GM19324 (cell line): ENCODE measurements around the gene GNAO1.

ENCODE experiments used
- ATAC-seq: cut with Tn5 transposase; IDR thresholded peaks from one replicate; pipeline ENCODE4 v1.9.1; 2021; ENCODE audit warnings: mild to moderate bottlenecking, moderate library complexity; ENCODE audit not compliant: unreplicated experiment, low FRiP score

Gene GNAO1

DNA sequence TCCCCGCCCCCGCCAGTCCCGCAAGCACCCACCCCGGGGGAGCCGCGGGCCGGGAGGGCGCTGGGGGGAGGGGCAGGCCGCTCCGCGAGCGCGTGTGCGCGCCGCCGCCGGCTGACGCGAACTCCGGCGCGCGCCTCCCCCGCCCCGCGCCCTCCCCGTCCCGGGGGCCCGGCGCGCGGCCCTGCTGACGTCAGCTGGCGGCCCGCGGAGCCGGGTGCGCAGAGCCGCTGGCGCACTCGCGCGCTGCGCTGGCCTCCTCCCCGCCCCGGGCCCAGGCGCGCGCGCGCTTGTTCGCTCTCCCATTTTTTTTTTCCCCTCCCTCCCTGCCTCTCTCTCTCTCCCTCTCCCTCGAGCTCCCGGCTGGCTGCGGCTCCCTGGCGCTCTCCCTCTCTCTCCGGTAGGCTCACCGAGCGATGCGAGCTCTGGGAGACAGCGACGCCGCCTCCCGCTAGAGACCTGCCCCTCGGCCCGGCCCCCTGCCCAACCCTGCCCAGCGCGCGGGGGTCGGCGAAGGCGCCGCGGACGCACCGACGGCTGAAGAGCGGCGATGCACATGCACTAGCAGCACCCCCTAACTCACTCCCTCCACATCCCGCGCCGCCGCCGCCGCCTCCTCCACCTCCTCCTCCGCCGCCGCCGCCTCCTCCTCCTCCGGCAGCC is at the start of gene GNAO1:
Gene GNAO1 (plus strand): TSS at position 334 of the 660 bp plus-strand sequence. CDS start 747 bp downstream, outside the sequence.
- no peak for ATAC-seq

DNA sequence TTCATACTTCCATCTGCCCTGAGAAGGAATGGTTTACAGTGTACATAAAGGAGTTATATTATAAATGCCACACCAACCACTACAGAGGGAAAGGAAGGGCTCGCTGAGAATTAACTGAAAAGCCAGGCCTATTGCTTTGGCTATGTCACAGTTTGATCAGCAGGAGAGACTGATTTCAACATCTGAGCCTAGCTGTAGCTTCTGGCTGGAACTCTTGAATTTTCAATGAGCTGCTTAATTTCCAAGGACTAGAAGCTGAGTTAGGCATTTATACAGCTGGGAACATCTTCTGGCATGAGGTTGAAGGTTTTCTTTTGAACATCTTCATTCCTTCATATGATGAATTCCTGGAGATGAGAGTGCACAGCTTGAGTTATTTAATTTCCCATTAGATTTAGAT is 47.6 kb upstream of the GNAO1 start:
- no peak for ATAC-seq

DNA sequence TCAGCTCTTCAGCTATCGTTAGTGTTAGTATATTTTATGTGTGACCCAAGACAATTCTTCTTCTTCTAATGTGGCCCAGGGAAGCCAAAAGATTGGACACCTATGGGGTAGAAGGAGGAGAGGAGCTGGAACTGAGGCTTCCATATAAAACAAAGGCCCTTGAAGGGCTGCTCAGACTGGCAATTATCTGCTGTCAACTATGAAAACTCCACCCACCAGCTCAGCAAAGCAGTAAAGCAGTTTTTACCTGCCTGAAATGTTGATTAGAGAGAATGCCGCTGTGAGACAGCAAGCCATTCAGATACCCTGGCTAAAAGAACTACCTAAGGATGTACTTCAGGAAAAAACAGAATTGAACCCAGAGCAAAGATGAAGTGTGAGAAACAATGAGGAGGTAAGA is 45.9 kb upstream of the GNAO1 start:
- no peak for ATAC-seq

DNA sequence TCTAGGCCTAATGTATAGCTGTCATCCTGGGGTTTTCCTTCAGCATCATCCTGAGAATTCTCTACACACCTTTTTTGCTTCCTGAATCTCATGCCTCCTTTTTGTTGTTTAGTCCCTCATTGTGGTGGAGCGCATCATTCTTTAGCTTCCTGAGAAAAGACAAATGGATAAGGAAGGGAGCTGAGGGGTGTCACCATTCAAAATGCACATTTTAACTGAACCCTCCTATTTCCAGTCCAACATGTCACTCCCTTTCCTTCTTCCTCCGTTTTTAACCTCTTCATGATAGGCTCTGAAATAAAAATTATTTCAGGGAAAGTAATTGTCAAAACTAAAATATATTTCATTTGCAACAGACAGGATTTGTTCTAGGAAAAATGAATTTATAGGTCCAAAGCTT is 39.7 kb upstream of the GNAO1 start:
- ATAC-seq = no peak

DNA sequence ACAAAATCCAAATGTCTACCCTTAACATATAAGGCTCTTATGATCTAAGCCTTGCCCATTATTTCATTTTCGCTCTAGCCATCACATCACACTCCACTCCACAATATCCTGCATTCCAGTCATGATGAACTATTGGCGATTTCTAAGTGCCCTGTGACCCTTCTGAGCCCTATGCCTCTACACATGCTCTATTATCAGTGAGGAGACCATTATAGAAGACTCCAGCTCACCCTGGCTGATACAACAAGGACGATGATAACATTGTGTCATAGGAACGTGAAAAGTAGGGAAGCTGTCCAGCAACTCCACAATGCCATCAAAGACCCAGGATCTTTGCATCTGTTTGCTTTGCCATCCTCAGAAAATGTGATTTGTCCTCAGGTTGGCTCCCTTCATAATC is 29.6 kb upstream of the GNAO1 start:
- ATAC-seq = no peak

DNA sequence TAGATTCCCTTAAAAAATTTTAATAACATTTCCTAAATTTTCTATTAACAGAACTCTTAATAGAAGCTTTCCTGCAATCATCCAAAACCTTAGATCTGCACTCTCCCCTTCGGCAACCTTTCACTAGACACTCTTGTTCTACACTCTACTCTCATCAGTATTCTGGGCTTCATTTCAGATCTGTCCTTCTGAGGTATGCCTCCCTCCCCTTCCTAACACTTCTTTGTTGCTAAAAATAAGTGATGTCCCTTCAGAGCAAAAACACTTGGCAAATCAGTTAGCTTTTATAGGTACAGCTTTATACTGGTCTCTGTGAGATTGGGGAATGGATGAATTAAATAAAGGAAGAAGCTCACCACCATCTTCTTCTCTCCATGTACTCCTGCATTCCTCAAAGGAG is 28.2 kb upstream of the GNAO1 start:
- no peak for ATAC-seq

DNA sequence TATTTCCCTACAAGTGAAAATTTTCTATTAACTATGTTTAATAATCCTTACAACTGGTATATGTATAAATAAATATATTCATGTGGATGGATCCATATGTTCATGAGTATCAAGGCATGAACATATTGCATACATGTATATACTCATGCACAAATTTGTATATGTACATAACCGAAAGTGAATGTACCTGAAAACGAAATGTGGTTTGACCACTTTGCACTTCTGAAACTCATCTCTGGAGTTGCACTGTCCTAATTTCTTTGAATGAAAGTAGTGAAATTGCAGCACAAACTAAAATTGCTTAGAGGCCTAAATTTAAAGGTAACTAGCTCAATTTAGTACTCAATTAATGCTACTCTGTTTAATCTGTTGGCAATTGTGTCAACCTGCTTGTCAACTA is 27.4 kb upstream of the GNAO1 start:
- no peak for ATAC-seq

DNA sequence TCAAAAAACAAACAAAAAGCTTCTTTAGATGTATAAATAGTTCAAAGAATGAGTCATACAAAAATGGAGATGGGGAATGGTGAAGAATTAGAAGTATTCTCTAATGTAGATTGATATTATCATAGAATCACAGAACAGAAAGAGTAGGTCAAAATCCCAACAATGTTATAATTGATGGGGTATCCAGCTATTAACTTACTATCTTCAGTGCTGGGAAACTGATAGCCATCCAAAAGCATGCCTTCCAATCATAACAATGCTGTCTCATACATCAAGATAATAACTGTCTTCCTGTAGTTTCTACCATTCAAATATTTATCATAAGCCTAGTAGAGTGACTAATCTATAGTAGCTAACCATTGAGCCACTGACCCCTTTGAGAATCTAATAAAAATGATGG is 26.7 kb upstream of the GNAO1 start:
- ATAC-seq = no peak

DNA sequence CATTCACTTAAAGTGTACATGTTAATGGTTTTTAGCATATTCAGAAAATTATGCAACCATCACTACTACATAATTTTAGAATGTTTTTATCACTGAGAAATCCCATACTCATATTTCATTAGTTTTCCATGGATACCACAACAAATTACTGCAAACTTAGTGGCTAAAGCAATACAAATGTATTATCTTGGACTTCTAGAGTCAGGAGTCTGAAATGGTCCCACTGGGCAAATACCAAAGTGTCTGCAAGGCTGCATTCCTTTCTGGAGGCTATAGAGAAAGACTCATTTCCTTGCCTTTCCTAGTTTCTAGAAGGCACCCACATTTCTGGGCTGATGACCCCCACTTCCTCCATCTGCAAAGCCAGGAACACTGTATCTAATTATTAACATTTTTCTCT is 16.9 kb upstream of the GNAO1 start:
- no peak for ATAC-seq

DNA sequence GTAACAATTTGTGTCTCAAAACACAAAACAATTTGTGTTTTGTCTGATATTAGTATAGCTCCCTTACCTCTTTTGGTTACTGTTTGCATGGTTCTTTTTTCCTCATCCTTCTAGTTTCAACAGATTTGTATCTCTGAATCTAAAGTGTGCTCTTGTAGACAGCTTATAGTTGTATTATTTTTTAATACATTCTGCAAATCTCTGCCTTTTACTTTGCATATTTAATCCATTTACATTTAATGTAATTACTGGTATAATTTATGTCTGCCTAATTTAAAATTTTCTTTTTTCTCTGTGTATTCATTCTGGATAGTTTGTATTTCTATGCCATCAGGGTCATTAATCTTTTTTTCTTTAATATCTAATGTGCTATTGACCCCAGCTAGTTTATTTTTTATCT is 9.9 kb upstream of the GNAO1 start:
- ATAC-seq = no peak

DNA sequence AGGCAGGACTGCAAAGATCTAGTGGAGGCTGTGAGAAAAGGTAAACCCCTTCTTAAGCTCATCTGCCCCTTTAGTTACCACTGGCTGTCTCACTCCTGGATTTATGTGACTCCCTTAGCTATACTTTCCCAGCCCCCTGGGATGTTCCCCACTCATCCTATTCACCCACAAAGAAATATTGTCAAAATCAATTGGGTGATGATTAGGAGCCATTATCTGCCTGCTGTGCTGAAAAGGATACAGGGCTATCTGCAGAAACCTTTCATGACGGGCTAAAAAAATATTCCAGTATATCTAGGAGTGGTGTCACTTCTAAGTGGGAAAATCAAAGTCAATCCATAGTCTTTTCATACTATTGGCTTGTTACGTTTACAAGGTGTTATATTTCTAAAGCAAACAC is 8.0 kb upstream of the GNAO1 start:
- no peak for ATAC-seq

DNA sequence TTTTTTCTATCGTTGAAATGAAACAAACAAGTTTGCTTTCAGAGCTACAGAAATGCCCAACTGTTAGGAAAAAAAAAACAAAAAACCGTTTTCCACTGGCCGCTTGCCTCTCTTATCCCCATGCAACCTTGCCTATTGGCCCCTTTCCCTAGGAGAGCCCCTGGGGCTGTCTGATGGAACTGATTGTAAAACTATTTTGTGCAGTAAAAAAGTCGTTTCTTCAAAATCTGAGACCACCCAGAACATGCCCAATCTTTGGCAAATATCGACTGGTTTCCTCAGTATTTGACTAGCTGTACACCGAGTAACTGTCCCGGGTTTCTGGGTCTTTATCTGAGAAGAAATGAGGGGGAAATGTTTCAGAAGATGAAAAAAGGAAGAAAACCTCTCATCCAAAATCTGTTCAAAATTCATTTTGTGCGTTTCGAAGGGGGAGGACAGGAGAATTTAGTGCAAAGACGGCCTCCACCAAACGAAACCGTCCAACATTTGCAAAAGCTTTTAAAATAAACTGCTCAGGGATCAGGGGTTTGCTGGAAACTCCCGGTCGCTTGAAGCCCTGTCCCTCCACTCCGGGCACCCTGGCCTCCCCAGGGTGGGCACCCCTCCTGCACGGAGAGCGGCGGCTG is 1.1 kb upstream of the GNAO1 start:
- no peak for ATAC-seq

DNA sequence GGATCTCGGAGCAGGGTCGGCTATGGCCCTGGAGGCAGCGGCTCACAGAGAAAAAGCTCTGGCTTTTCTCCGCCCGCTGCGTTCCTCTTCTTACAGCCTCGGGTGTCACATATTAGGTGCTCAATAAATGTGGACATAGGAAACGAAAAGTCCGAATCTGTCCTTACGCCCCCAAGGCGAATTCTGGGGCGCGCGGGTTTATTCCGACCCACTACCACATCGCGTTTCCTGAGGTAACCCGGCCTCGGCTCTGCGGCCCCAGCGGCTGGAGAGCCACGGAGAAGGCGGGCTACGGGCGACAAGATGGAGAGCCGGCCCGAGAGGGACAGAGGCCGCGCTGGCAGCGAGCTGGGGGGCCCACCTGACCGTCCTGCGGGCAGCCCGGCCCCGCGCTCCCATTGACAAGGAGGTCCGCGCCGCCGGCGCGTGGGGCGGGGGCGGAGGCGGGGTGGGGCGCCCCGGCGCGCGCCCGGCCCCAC is 573 bp upstream of the GNAO1 start:
- no peak for ATAC-seq

DNA sequence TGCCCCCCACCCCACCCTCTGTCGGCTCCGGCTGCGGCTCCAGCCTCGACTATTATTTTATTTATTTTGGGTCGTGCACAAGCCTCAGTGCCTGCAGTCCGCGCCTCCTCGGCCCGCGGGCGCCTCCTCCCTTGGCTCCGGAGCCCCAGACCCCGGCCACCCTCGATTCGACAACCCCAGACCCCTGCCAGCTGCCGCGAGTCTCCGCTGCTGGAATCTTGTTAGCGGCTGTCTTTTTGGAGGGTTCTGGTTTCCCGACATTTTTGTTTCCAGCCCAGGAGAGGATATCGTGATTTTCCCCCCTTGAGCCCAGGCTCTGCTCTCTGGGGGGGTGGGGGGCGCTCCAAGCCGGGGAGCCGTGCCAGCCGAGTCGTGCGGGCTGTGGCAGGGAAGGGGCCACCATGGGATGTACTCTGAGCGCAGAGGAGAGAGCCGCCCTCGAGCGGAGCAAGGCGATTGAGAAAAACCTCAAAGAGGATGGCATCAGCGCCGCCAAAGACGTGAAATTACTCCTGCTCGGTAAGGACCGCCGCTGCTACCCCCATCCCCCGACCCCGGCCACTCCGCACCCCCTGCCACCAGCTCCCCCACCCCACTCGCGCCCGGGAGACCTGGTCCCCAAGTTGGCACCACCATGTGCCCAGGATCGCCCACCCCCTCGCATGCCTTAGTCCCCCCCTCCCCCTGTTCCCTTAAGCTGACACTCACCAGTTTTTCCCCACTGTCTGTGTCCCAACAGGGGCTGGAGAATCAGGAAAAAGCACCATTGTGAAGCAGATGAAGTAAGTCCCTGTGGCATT is 746 bp downstream of the GNAO1 start:
- ATAC-seq = no peak

DNA sequence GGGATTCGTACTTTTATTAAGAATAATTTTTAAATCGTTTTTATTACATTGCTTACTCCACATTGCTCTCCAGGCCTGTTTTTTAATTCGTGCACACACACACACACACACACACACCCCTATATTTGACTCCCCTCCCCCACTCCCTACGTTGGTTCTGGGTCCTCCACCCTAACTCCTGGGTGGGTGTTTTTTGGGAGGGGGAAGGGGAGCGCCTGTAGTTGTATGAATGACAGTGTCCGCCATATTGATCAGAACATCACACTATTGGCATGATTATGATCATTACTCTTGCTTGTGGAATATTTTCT is 1.3 kb downstream of the GNAO1 start:
- ATAC-seq = no peak

DNA sequence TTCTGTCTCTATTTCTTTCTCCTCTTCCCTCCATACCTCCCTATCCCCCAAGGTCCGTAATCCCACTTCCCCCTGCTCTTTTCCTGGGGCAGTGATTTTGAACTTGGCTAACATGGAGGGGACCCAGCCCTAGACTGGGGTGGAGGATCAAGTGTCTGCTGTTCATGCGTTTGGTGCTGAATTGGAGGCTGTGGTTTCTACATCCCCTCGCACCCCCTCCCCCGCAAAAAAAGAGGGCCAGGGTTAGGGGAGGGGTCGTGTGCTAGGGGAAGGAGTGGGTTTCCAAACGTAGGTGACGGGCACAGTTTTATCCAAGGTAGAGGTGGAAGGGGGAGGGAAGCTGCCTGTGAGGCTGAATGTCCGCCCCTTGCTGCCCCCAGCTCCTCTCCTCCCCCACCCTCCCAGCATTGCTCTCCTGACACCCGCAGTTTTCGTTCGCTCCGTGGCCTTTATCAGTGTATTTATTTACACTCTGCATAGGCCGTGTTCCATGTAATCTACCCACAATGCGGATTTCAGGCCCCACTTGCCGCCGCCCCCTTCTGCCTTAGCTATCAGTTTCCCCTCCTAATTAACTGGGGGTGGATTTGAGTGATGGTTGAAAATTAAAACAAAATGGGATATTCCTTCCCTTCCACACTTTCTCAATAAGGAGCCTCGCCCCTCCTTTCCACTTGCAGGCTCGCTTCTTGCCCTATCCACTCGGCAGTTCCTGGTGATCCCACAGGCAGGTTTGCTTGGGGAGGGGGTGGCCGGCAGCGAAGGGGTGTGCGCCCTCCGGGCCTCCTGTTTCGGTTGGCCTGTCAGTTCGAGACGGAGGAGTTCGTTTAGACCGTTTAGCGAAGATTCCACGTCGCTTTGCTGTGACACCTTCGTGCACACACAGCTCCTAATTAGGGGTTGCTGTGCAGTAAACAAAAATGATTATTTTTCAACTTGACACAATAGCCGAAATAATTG is 2.0 kb downstream of the GNAO1 start:
- no peak for ATAC-seq

DNA sequence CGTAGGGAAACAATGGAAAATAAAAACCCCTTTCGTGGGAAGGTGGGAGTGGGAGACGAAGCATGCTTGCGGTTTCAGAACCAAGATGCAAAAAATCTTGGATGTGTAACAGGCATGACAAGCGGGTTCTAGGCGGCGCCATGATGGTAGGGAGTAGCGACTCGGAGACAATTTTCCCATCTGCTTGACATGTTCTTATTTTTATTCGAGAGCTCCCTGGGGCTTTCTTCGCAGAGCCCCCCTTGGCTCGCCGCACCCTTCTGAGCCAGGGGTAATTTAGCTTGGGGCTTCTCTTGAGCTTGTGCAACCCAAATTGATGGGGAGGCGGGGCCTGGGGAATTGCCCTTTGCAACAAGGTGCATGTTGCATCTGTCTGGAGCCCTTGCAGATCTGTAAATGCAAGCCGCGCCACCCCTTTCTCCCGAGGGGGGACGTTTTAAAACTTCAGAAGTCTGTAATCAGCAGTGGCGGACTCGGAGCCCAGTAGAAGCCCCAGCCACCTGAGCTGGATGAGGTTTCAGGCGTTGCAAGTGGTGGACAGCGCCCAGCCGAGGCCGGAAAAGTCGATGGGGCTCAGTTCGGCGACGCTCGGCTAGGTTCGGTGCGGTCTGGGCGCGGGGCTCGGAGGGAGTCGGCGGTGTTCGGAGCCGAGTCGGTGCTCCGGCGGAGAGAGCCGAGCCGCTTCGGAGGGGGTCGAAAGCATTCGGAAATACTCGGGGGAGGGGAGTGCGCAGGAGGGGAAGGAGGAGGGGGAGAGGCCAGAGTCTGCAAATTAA is 2.9 kb downstream of the GNAO1 start:
- ATAC-seq = no peak

DNA sequence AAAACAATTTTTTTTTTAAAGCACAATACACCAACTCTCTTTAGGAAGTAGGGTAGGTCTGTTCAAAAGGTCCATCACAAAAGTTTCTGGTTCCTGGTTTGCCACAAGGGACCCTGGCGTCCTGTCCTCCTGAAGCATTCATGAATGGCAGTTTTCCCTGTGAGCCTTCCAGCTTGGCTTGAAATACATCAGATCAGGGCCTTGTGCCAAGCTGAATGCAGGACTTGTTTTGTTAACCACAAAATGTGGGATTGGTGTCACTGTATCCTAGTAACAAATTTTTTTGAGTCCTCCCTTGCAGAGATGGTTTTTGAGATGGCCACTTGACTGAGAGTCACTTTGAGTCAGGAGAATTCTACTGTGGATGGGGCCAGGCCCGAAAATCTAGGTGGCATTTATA is 3.9 kb downstream of the GNAO1 start:
- ATAC-seq = no peak

DNA sequence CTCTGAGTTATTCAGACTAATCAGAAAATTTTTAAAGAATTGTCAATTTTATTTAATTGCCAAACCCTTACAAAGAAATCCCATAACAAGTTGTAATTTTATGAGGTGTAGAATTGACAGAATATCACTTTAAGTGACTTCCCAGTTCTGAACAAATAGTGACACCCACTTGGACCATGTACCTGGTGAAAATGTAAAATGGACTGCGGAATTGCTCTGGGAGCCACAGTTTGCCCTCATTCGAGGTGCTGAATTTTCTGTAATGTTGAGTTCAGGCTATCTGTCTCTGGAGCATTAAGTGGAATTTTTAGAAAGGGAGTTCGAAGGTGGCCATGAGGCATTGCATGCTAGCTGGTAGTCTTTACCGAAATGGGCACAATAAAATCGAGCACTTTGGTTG is 5.1 kb downstream of the GNAO1 start:
- no peak for ATAC-seq
